NCI-H524 (cell line): ENCODE results near the gene MYH10.

ENCODE experiments used
- DNase-seq, 2 experiments: peaks; one replicate each; lab custom pipeline; 2025; lab: John Stamatoyannopoulos, UW

MYH10 gene

DNA sequence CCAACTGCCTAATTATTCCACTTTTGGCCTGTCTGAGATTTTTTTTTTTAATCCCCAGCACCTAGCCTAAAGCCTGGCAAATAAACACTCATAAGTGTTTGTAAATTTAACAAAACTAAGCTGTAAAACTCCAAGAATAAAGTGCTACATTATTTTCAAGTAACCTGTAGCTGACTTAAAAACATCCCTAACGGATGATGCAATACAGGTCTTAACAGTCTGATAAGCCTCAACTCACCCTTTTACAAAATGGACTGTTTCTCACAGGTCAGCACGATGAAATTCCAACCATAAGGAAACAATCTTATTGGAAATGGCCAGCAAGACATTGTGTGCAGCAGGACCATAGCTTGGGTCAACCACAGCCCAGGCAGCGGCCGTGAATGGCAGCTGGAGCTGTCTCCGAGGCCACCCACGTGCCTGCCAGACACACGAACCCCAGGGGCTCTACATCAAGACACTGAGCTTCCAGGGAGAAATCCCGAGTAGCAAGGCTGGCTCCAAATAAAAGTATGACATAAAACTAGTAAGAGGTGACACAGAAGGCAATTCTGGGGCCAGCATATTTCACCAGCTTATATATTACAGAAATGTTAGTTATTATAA is 135.9 kb downstream of the MYH10 start:
- no peak for DNase-seq

DNA sequence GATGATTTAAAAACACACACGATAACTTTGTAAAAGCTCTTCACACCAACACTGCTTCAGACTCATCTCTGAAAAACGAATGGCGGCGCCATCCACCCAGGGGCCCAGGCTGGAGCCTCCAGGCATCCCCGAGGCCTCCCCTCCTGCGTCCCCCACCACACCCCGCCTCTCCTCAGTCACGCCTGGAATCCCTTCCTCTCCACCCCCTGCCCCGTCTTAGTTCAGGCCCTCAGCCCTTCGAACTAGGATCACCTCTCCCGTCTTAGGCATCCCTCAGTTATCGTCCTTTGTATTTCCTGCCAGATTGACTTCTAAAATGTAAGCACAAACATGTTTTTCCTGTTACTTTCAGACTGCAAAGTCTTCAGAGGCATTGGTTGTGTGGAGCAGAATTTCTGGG is 136.5 kb downstream of the MYH10 start:
- DNase-seq, result no peak

DNA sequence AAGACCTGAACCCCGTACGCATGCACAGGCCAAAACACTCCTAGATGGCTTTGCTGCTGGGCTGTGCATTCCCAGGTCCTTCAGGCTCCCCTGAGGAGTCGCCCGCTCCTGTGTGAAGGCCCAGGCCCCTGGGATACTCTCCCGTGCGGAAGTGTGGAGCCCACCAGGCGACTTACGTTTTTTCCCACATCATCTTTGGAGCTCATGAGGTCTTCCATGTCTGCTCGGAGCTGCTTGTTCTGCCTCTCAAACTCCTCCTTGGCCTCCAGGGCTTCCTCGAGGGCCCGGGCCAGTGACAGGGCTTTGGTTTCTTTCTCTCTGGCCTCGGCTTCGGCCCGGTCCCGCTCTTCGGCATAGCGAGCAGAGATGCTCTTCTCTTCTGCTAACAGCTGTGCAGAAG is 138.4 kb downstream of the MYH10 start:
- no peak for DNase-seq

DNA sequence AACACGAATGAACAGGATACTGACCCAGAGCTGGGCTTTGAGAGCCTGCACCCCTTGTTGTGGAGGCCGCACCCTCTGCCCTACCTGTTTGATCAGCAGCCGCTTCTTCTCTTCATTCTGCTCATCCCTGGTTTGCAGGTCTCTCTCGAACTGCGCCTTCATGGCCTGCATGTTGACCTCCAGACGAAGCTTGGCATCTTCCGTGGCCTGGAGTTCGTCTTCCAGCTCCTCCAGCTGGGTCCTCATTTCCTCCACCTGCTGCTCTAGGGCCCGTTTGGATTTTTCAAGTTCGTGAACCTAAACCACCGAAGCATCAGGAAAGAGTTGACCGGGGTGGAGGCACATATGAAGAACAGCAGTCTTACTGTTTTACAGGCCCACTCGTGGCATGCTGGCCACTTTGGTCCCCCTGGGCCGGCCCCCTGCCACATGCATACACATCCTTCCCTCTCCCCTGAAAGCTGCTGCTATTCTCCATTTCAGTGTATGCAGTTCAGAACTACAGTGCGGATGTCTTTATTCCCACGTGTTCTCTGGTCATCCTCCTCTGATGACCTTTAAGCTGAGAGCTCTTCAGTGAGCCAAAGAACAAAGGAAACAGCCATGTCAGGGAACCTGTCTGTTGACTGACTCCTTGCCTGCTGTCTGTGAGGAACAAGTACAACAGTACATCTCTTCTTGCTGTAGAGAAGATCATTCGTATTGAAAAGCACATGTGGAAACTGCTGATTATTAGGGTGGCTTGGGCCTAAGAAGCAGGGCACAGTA is 140.1 kb downstream of the MYH10 start:
- DNase-seq, result no peak

DNA sequence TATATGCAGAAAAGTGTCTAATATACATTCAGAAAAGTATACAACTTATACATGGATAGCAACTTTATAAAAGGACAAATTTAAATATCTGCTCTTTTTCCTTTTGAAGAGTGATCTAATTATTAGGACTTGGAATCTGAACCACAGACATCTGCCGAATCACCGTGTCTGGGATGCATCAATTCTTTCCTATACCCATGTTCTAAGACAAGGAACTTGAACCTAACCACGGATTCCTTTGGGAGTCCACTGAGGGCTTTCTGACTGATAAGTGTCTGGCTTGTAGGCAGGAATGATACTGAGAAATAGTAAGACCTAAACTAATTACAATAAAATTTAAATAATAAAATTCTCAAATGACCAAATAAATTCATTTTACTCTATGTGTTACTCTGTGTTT is 140.7 kb downstream of the MYH10 start:
- DNase-seq, result no peak

DNA sequence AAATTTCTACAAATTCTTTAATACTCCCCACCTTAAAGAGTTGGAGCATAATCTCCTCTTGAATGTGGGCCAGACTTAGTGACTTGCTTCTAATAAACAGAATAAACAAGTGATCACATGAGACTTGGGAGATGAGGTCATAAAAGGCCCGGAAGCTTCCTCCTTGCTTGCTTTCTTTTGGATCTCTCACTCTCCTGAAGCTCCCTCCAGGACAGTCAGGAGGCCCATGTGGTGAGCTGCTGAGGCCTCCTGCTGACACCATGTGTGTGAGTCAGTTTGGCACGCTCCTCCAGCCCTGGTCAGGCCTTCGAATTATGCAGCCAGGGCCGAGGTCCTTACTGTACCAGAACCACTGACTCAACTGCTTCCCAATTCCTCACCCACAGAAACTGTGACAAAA is 141.6 kb downstream of the MYH10 start:
- DNase-seq, result no peak

DNA sequence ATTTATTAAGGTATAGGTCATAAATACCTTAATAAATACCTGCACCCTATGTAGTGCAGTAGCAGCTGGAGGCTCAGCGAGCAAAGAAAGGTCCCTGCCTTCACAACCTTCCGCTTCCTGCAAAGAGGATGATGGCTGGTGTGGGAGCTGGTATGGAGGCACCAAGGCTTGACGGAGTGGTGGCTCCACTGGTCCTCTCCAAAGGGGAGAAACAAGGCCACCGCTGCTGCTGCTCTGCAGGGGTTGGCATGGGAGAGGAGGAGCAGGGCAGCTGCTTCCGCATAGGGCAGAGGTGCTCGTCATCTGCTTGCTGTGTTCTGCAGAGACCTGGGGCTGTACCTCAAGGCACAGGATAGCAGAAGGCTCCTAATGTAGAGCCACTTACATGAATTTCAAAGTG is 142.0 kb downstream of the MYH10 start:
- no peak for DNase-seq

DNA sequence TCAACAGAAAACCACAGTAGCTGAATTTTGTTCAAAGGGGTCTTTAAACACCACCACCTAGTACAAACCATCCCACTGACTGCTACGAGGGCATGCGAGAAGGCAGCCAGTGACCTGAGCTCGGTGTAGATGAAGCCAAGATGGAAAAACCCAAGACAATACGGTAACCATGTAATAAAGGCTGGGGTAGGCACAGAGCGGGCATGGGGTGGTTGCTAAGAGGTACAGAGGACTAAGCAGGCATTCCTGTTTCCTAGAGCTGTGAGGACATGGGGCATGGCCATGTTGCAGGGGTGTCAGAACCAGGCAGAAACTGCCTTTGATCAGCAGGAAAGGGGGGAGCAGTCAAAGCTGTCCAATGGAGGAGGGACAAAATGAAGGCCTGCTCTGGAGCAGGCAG is 142.8 kb downstream of the MYH10 start:
- no peak for DNase-seq

DNA sequence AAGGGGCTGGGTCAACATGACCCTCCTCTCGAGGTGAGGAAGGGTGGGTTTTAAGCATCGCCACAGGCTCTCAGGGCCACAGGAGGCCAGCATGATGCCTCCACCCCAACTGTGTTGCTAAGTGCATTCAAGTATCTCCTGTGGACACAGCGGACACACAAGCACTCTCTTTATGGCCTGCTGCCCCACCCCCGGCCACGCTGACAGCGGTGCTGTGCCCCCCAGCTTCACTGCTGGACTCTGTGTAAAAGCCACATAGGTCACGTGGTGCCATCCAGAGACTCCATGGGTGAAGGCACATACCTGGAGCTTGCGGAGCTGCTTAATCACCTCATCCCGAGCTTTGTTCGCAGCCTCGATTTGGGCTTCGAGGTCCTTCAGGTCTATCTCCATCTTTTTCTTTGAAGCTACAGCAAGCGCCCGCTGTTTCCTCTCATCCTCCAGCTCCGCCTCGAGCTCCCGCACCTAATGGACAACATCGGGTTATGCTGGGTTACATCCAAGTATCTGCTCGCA is 143.3 kb downstream of the MYH10 start:
- DNase-seq, result no peak

DNA sequence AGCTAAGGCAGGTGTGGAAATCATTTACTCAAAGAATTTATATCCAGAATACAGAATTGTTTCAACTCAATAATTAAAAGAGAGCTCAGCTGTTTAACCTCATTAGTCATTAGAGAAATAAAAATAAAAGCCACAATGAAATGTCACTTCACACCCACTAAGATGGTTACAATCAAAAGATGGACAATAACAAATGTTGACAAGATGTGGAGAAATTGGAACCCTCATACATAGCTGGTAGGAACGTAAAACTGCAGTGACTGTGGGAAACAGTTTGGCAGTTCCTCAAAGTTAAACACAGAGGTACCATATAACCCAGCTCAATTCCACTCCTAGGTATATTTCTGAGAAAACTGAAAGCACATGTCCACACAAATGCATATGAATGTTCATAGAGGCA is 145.0 kb downstream of the MYH10 start:
- DNase-seq, result no peak

DNA sequence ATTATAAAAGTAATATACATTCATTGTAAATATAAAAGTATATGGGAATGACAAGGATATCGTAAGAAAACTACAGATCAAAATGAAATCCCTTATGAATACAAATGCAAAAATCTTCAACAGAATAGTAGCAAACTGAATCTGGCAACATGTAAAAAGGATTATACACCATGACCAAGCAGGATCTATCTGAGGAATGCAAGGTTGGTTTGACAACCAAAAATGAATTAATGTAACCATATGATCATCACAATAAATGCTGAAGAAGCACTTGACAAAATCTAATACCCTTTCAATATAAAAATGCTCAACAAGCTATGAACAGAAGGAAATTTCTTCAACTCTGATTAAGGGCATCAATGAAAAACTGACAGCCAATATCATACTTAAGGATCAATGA is 146.1 kb downstream of the MYH10 start:
- DNase-seq, result no peak

DNA sequence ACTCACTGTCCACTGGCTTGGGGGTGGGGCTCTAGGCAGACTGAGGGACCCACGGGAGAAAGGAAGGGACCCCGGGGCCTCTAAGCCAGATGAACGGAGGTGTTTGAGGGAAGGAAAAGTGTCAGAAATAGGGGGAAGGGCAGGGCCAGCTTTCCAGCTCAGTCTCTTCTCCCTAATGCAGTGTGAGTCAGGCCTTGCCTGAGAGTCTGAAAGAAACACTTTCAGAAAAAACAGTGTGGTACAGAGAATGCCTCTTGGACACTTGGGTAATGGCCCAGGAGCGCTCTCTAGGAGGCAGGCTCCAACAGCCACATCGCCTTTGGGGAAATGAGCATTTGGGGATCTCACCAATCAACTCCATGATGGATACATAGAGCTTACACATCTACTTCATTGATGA is 148.0 kb downstream of the MYH10 start:
- DNase-seq, result no peak

DNA sequence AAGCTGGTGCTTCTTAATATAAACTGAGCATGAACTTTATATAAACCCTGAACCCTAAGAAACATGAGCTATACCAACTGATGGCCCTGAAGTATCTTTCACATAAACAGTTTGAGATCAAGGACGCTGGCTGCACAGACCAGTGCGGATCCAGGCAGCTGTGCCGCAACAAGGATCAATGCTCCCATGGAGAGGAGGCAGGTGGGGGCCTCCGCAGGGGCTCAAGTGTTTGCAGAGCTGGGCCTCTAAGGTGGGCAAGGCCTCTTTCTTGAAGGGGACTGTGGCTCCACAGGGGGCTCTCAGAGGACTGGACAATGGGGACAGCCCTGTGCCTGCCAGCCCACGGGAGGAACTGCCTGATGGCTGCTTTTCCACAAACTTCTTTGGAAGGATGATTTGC is 148.8 kb downstream of the MYH10 start:
- DNase-seq, result no peak

DNA sequence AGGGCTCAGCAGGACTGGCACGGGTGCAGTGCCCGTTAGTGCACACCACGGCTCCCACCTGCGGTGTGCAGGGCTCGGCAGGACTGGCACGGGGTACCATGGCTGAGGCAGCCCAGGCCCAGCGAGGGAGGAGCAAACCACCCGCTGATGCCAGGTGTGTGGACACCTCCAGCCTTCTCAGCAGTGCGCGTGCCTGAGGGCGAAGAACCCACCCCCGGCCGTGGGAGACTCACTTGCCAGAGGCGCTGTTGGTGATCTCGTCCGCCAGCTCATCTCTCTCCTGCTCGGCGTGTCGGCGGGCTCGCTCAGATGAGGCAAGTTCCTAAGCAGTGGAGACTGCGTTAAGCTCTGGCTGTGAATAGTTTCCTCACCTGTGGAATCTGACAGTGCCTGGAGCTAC is 149.4 kb downstream of the MYH10 start:
- no peak for DNase-seq

DNA sequence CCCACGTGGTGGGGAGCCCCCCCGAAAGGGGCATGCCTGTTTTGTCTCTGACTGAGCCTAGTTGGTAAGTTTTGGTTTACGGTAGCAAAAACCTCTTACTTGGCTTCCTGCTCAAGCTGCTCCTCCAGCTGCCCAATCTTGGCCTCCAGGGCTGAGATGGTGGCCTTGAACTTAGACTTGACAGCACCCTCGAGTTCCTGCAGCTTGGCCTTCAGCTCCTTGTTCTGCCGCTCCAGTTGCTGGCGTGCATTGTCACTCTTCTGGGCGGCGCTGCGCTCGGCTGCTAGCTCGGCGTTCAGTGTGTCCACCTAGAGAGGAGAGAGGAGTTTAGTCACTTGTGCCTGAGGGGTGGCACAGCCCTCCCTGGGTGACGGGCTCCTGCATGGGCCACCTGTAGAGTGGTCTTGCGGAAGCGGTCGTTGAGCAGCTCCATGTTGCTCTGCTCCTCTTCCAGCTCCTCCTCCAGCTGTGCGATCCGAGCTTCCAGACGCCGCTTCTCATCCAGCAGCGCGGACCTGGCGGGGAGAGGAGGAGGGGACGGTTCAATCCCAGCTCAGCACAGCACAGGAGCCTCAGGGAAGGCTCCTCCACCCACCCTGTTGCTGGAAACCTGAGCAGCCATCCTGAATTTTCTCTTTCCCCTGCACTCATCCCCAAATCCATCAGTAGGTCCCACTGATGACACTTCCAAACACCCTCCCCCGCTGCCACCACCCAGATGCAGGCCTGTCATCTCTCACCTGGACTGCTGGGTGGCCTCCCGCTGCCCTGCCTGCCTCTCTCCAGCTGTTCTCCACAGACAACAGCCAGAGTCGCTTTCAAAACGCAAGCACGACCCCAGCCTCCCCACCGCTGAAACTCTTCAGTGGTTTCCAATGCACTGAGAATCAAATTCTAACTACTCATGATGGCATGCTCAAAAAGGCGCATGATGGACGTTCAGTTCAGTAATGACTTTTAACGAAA is 150.2 kb downstream of the MYH10 start:
- DNase-seq, result no peak

DNA sequence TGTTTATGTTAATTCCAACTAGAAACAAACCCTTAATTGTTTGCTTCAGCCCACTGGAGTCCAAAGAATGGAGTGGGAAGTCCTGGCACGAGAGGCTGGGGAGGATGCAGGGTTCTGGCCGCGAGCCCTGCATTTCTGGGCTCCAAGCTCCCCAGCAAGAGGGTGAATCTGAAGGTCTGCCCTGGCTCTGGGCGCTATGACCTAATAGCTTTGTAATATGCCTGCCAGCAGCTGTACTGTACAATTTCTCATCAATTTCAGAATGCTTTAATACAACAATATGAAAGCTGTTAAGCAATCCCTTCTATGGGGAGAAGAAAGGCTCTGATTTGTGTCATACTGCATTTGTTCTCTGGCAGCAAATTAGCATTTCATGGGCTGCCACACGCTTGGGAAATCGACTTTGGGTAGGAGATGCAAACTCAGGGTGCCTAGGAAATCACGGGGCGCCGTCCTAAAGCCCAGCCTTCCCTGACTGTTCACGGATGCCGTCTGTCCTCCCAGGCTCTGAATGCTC is 151.0 kb downstream of the MYH10 start:
- no peak for DNase-seq

DNA sequence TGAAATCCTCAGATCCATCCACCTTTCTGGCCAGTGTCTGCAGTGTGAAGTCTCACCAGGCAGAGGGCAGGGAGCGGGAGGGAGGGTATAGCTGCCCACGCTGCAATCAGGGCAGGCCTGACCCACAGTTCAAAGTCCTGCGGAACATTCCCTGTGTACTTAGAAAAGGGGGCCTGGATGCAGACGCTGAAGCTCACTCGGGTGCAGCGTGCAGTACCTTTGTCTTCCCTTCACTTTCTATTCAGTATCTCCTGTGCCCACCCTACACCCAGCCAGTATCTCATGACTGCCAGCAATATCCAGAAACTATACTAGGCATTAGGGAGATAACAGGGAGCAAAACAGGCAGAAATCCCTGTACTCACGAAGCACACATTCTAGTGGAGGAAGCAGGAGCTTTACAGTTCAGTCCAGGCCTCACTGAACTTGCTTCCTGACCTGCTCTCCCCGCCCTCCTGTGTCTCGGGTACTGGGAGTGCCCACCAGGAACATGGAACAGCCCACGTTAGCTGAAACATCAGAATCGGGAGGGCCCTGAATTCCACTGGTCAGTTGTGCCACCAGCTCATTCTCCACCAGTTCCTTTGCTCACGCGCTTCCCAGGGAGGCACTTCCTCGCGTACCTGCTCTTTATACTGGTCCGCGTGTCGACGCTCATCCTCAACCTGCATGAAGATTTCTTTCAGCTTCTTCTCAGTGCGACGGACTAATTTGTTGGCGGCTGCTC is 152.6 kb downstream of the MYH10 start:
- DNase-seq, result no peak

DNA sequence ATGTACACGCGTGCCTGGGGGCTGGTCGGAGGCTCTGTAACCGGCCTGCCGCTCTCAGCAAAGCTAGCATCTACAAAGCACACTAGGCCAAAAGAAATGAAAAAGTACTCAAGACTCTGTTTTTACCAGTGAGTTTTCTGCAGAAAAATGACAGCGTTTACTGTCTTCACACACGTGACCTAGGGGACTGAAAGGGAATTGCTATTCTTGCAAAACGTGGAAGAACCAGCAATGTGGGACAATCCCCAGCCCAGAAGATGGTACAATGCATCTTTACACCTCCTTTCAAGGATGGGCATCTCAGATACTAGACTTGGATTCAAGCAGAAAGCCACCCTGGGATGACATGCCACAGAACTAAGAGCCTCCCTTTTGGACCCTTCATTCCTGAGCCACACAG is 153.4 kb downstream of the MYH10 start:
- no peak for DNase-seq

DNA sequence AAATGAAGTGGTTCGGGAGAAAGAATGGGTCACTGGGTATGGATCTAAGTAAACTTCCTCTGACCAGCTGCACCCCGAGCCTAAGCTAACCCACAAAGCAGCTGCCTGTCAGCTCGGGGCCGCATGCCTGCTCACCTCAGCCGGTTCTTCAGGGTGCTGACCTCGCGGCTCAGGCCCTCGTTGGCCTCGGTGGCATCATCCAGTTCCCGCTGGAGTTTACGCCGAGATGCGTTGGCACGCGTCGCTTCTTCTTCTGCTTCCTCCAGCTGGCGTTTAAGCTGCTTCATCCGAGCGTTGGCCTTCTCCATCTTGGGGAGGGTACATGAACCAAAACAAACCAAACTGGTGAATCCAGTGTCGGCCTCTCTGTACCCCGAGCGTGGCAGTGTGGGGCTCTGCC is 153.8 kb downstream of the MYH10 start:
- no peak for DNase-seq

DNA sequence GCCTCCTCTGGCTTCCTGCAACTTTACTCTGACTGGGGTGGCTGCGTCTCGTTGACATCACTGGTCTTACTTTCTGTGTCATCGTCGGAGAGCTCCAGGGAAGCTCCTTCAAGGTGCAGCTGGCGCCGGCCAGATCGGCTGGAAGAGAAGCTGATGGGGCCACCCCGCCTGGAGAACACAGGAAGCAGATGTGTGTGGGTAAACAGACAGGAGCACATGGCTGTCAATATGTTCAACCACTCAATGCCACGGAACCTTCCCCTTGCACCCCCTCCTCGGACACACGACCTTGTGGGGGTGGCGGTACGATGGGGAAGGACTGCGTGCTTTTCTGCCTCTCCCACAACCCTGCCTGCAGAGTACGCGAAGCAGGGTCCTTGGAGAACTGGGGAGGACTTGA is 154.7 kb downstream of the MYH10 start:
- no peak for DNase-seq

DNA sequence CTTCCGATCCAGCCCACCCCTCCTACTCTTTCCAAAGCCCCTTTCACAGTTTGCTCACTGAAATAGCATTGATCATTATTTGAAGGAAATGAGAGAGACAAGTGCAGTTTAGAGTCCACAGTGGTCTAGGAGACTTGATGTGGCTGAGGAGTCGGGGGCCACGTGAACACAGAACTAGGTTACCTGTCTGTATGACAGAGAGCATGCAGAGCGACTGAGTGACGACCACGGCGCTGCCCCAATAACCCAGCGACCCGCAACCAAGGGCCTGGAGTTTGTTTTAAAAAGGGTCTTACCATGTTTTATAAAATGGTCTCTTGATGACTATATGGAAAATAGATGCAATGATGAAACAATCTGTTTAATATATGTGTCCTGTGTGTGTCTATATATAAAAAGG is 155.3 kb downstream of the MYH10 start:
- no peak for DNase-seq

DNA sequence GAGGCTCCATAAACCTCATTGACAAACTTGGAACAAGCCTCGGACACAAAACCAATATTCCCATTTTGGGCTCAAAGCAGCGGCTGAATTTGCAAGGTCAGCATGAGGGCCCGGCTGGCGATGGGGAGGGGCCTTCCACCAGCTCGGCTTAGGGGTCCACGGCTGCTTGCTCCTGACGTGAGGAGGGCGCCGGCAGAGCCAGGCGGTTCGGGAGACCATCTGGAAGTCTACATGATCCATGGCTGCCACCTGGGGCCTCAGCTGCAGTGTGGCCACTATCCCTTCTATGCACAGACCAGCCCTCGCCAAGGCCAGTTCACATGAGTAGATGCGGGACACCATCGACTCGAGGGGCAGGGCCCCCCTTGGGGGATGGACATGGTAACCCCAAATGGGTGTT is 155.7 kb downstream of the MYH10 start:
- no peak for DNase-seq
